ENCODE results near the gene TUFT1.
A peak's percentile ranks its signal among the peaks of the same experiment; 100 is the strongest.

The TUFT1 gene

DNA sequence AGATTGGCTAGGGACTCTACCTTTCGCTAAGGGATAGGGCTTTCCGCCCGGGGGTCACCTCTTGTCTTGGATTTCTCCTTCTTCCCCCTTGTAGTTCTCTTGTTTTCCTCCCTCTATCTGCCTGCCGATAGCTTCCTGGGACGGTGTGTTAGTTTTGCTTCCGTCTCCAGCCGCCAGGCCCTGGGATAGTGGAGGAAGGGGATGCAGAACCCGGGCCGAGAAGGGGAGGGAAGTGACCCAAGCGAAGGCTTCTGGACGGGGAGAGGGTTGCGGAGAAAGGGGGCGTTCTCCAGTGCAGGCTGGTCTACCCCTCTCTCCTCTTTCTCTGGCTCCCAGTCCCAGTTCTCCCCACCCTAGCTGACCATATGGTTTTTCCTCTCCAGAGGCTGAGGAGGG, 871 bp downstream of the TUFT1 start:
- no peaks in the 10 kb centered on the region for H3K9me3 ChIP-seq (ENCODE audit: severe bottlenecking)
- peaks cover 9% of the 10 kb centered on the region for H3K36me3 ChIP-seq
- no peaks in the 10 kb centered on the region for H3K27me3 ChIP-seq (ENCODE audit: insufficient read depth, low read depth, severe bottlenecking)
- H3K27ac ChIP-seq: peak overlapping the region; percentile 57
- peak overlapping the region; percentile 76 for H3K4me3 ChIP-seq (ENCODE audit: low read depth, low read length)
- DNase-seq: peak; percentile 60
- TF ChIP-seq CTCF (IDR thresholded peaks at IDR 0.05; ENCODE audit: low read depth, low read length): no peak

DNA sequence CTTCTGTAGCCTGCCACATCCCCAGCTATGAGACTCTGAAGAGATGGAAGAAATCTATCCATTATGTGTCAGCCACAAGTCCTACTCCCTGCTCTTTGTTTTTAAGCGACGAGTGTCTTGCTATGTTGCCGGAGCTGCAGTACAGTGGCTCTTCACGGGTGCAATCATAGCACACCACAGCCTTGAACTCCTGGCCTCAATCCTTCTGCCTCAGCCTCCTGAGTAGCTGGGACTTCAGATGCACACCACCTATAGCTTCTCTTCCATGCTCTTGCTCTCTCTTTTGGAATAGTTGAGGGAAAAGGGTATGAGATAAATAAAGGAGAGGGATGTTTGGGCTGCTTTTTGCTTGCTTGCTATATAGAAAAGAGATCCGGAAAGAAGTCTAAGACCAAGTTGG, 1.6 kb downstream of the TUFT1 start:
- H3K27me3 ChIP-seq (ENCODE audit: insufficient read depth, low read depth, severe bottlenecking): no peaks in the 10 kb centered on the region
- H3K9me3 ChIP-seq (ENCODE audit: severe bottlenecking): no peaks in the 10 kb centered on the region
- H3K36me3 ChIP-seq: peaks cover 16% of the 10 kb centered on the region
- no peak for DNase-seq
- no peak overlapping the region for H3K4me3 ChIP-seq (ENCODE audit: low read depth, low read length)
- H3K27ac ChIP-seq: no peak overlapping the region
- TF ChIP-seq CTCF (IDR thresholded peaks at IDR 0.05; ENCODE audit: low read depth, low read length): no peak

GRCh38 chr1:151542710-151543129, 2.6 kb downstream of the TUFT1 start:
- H3K27ac ChIP-seq: no peak overlapping the region
- H3K4me3 ChIP-seq (ENCODE audit: low read depth, low read length): no peak overlapping the region
- peaks cover 19% of the 10 kb centered on the region for H3K36me3 ChIP-seq
- H3K9me3 ChIP-seq (ENCODE audit: severe bottlenecking): no peaks in the 10 kb centered on the region
- TF ChIP-seq CTCF (IDR thresholded peaks at IDR 0.05; ENCODE audit: low read depth, low read length): no peak
- H3K27me3 ChIP-seq (ENCODE audit: insufficient read depth, low read depth, severe bottlenecking): no peaks in the 10 kb centered on the region
- no peak for DNase-seq

DNA sequence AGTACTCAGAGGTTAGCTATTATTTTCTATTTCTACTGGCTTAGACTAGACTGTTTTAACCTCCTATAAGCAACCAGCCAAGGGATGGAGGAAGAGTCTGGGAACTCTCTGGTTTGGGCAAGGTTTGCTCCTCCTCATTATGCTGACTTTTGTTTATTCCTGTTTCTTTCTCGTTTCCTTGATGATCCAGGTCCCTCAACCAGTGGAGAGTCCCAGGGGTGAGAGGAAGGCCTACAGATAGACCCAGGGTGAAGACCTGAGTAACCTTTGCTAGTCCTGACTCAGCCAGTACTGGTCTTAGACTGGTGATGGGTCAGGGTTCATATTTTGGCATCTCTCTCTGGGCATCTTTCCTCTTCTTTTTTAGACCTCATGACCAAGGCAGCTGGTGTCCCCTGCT, 5.4 kb downstream of the TUFT1 start:
- Histone ChIP-seq H3K27me3 (ENCODE audit: insufficient read depth, low read depth, severe bottlenecking) (no peaks in the 10 kb centered on the region), H3K4me3 (ENCODE audit: low read depth, low read length) (no peak overlapping the region), H3K9me3 (ENCODE audit: severe bottlenecking) (peaks cover 10% of the 10 kb centered on the region), H3K36me3 (peaks cover 26% of the 10 kb centered on the region), H3K27ac (no peak overlapping the region)
- no peak for DNase-seq
- TF ChIP-seq CTCF (IDR thresholded peaks at IDR 0.05; ENCODE audit: low read depth, low read length): no peak

DNA sequence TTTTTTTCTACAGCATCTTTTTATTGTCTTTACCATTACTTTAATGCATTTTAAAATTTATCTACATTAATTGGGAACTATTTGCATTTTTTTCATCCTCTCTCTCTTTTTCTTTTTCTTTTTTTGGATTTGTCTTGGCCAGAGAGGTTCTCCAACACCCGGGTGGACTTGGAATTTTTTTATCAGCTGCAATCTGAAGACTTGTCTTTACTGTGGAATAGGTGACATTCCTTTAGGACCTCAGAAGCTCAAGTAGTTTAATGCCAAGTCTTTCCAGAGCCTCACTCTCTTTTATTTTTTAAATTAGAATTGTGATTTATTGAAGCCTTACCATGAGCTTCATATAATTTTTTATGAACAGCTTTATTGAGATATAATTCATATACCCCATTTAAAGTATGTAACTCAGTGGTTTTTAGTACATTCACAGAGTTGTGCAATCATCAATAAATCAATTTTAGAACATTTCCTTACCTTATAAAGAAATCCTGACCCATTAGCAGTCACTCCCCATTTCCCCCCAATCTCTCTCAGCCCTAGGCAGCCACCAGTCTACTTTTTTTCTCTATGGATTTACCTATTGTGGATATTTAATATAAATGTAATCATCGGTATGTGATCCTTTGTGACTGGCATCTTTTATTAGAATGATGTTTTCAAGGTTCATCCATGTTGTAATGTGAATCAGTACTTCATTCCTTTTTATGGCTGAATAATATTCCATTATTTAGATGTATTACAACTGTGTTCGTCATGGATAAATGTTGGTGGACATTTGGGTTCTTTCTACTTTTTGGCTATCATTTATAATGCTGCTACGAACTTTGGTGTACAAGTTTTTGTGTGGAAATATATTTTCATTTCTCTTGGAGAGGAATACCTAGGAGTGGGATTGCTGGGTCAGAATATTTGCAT, 6.2 kb downstream of the TUFT1 start:
- no peak for DNase-seq
- peaks cover 26% of the 10 kb centered on the region for H3K36me3 ChIP-seq

More for the DNA sequence above, 6.2 kb downstream of the TUFT1 start:
- TF ChIP-seq CTCF (IDR thresholded peaks at IDR 0.05; ENCODE audit: low read depth, low read length): no peak
- H3K27ac ChIP-seq: no peak overlapping the region
- no peaks in the 10 kb centered on the region for H3K27me3 ChIP-seq (ENCODE audit: insufficient read depth, low read depth, severe bottlenecking)
- no peak overlapping the region for H3K4me3 ChIP-seq (ENCODE audit: low read depth, low read length)
- H3K9me3 ChIP-seq (ENCODE audit: severe bottlenecking): peaks cover 10% of the 10 kb centered on the region
